K562 (cell line): ENCODE results near the gene MYADM. TPM values are rescaled to one million over a fixed set of nuclear protein-coding genes. Genes with fewer than 3 reads are reported as not detected.

ENCODE experiments used
- ATAC-seq: fragments of 200-7000 bp; cut with Tn5 transposase; 3 replicates; pipeline ENCODE4 v1.9.1; 2020; ENCODE audit warnings: moderate library complexity
- BruUV-seq: library from RNA; stranded (reverse); fragments of 400-500 nt; replicated peaks from 2 replicates; lab custom pipeline; 2021; lab: Mats Ljungman, UMichigan
- CTCF ChIA-PET: fragments of 300-600 bp; formaldehyde crosslinking; extraction: SDS; loops from one replicate; lab custom pipeline; 2021; ENCODE audit warnings: low intra/inter-chr PET ratio; lab: Yijun Ruan, JAX
- POLR2A ChIA-PET: fragments of 300-600, 350-650 bp; sonication (Branson Sonifier 250); formaldehyde crosslinking; extraction: SDS; loops from one replicate; lab custom pipeline; 2021; ENCODE audit warnings: antibody characterized with exemption, inconsistent platforms; lab: Yijun Ruan, JAX
- DNase-seq, 4 experiments: peaks; one replicate each; pipeline versions ENCODE4 v3.0.0 to v3.0.0-alpha.2; 2011 to 2018; ENCODE audit warnings: low spot score in 3 of 4, mixed read lengths in 3 of 4; ENCODE audit errors: extremely low read depth in 1 of 4
- FAIRE-seq: peaks from 2 replicates; lab custom pipeline; 2011; peaks lifted over from hg19 to GRCh38; lab: Jason Lieb, UNC
- H2AFZ ChIP-seq: 2 replicates; pipeline ENCODE4 v1.6.0; 2011; ENCODE audit warnings: low read depth, low read length, control low read depth, inconsistent platforms
- H3K27ac ChIP-seq: fragments of 200-600 bp; 3 replicates; pipeline ENCODE4 v1.8.0; 2011; ENCODE audit warnings: low read depth, mild to moderate bottlenecking, control low read depth, inconsistent platforms, low read length, moderate library complexity, mixed read lengths; ENCODE audit errors: extremely low read depth
- H3K27me3 ChIP-seq, 2 experiments: fragments of 300-600 bp in 1 of 2; 2 replicates in 1 of 2; 3 replicates in 1 of 2; pipeline versions ENCODE4 v1.6.0 to v1.8.0; 2011; ENCODE audit warnings: inconsistent platforms in 2 of 2, low read length in 2 of 2, mild to moderate bottlenecking in 1 of 2, mixed read lengths in 1 of 2, moderate library complexity in 1 of 2; ENCODE audit not compliant: control insufficient read depth in 2 of 2, insufficient read depth in 2 of 2
- H3K36me3 ChIP-seq: fragments of 300-600 bp; 3 replicates; pipeline ENCODE4 v1.8.0; 2011; ENCODE audit warnings: mild to moderate bottlenecking, low read length, inconsistent platforms; ENCODE audit not compliant: control insufficient read depth, insufficient read depth
- H3K4me1 ChIP-seq, 2 experiments: fragments of 200-600 bp in 1 of 2; replicated peaks in 1 of 2; 2 replicates in 1 of 2; 3 replicates in 1 of 2; pipeline versions ENCODE4 v1.5.1 to v1.8.0; 2011; ENCODE audit warnings: inconsistent platforms in 2 of 2, low read length in 2 of 2, mild to moderate bottlenecking in 1 of 2, mixed read lengths in 1 of 2, moderate library complexity in 1 of 2; ENCODE audit not compliant: control insufficient read depth in 2 of 2, insufficient read depth in 2 of 2
- H3K4me2 ChIP-seq: 2 replicates; pipeline ENCODE4 v1.6.1; 2011; ENCODE audit warnings: low read length, control low read depth, inconsistent platforms, mixed read lengths; ENCODE audit not compliant: insufficient read depth
- H3K4me3 ChIP-seq: fragments of 200-600 bp; sonication (generic), shearing (Covaris generic); 2 replicates; pipeline ENCODE4 v1.5.1; 2016; ENCODE audit warnings: control low read depth, inconsistent platforms
- H3K79me2 ChIP-seq: fragments of 200-600 bp; 3 replicates; pipeline ENCODE4 v1.8.0; 2011; ENCODE audit warnings: low read length, inconsistent platforms; ENCODE audit not compliant: control insufficient read depth, insufficient read depth
- H3K9ac ChIP-seq, 2 experiments: 2 replicates each; pipeline versions ENCODE4 v1.6.0 to v1.6.1; 2011; ENCODE audit warnings: low read depth in 2 of 2, low read length in 2 of 2, control low read depth in 1 of 2, inconsistent platforms in 1 of 2, mild to moderate bottlenecking in 1 of 2, mixed read lengths in 1 of 2; ENCODE audit not compliant: insufficient read depth in 1 of 2
- H3K9me1 ChIP-seq: one replicate; pipeline ENCODE4 v1.6.0; 2011; ENCODE audit warnings: inconsistent platforms, mild to moderate bottlenecking, low read length, moderate library complexity; ENCODE audit not compliant: control insufficient read depth, insufficient read depth
- H3K9me3 ChIP-seq: replicated peaks from 2 replicates; pipeline ENCODE4 v1.5.1; 2011; ENCODE audit warnings: low read depth, low read length, inconsistent platforms; ENCODE audit not compliant: control insufficient read depth, insufficient read depth
- H4K20me1 ChIP-seq: replicated peaks from 2 replicates; pipeline ENCODE4 v1.6.1; 2011; ENCODE audit warnings: low read length, inconsistent platforms, mixed read lengths; ENCODE audit not compliant: control insufficient read depth, insufficient read depth
- BRD9 ChIP-seq: fragments of 450-650 bp; IDR thresholded peaks from 2 replicates; pipeline ENCODE4 v1.6.1; 2018; ENCODE audit warnings: low read depth; ENCODE audit not compliant: partially characterized antibody
- CAMTA2 ChIP-seq: fragments of 250-450 bp; sonication (Bioruptor Pico); conservative IDR thresholded peaks from 2 replicates; pipeline ENCODE4 v1.5.1; 2022
- CHD4 ChIP-seq: fragments of 200-600 bp; sonication (generic); IDR thresholded peaks from 3 replicates; pipeline ENCODE4 v1.6.1; 2012; ENCODE audit warnings: low read depth, mild to moderate bottlenecking, mixed read lengths, low read length, inconsistent platforms; ENCODE audit not compliant: insufficient read depth, insufficient replicate concordance, poor library complexity, severe bottlenecking
- ILK ChIP-seq: fragments of 450-650 bp; IDR thresholded peaks from 2 replicates; pipeline ENCODE4 v1.6.1; 2016; ENCODE audit warnings: missing genetic modification characterization, low read depth, mild to moderate bottlenecking, missing compliant biosample characterization, moderate library complexity, borderline replicate concordance
- JUN ChIP-seq, 2 experiments: sonication (generic) in 1 of 2; formaldehyde crosslinking in 1 of 2; IDR thresholded peaks; 2 replicates each; pipeline versions ENCODE4 v1.6.1 to v1.8.0; 2012 to 2022; ENCODE audit warnings: borderline replicate concordance in 2 of 2, mild to moderate bottlenecking in 2 of 2, improper control_type of control experiment in 1 of 2, low read depth in 1 of 2, low read length in 1 of 2, missing genetic modification reagents in 1 of 2
- KLF13 ChIP-seq: fragments of 450-650 bp; IDR thresholded peaks from 2 replicates; pipeline ENCODE4 v1.6.1; 2016; ENCODE audit warnings: missing genetic modification characterization, low read depth, mild to moderate bottlenecking, missing compliant biosample characterization, moderate library complexity, borderline replicate concordance
- MXI1 ChIP-seq: IDR thresholded peaks from 2 replicates; pipeline ENCODE4 v1.6.1; 2011; ENCODE audit warnings: low read depth, mild to moderate bottlenecking, improper control_type of control experiment, low read length
- SMARCA5 ChIP-seq: fragments of 450-650 bp; IDR thresholded peaks from 2 replicates; pipeline ENCODE4 v1.6.1; 2016
- SMC3 ChIP-seq: conservative IDR thresholded peaks from 2 replicates; pipeline ENCODE4 v1.6.1; 2011; ENCODE audit warnings: low read depth, low read length, improper control_type of control experiment; ENCODE audit not compliant: insufficient read depth
- TCF7L2 ChIP-seq: fragments of 150-350 bp; IDR thresholded peaks from 2 replicates; pipeline ENCODE4 v1.6.1; 2016; ENCODE audit warnings: low read depth, mild to moderate bottlenecking, low read length, moderate library complexity
- XRCC3 ChIP-seq: fragments of 450-650 bp; IDR thresholded peaks from 2 replicates; pipeline ENCODE4 v1.6.1; 2017; ENCODE audit warnings: mild to moderate bottlenecking, moderate library complexity
- XRCC4 ChIP-seq: IDR thresholded peaks from one replicate; pipeline ENCODE4 v1.6.1; 2011; ENCODE audit not compliant: insufficient read depth, insufficient read length; ENCODE audit errors: extremely low read depth
- ZFP36 ChIP-seq: fragments of 150-350 bp; IDR thresholded peaks from 2 replicates; pipeline ENCODE4 v1.6.1; 2018; ENCODE audit warnings: low read length, low read depth; ENCODE audit not compliant: partially characterized antibody
- ZNF140 ChIP-seq: fragments of 250-450 bp; sonication (Bioruptor Pico); IDR thresholded peaks from 2 replicates; pipeline ENCODE4 v1.8.0; 2021; ENCODE audit warnings: moderate library complexity, mild to moderate bottlenecking, inconsistent platforms
- ZNF23 ChIP-seq: fragments of 250-450 bp; sonication (Bioruptor Pico); IDR thresholded peaks from 2 replicates; pipeline ENCODE4 v1.4.0; 2020; ENCODE audit warnings: mild to moderate bottlenecking
- ZNF57 ChIP-seq: fragments of 450-650 bp; formaldehyde crosslinking; IDR thresholded peaks from 2 replicates; pipeline ENCODE4 v1.4.0; 2020; ENCODE audit warnings: mild to moderate bottlenecking, moderate library complexity
- WGBS: fragments of 100-300 bp; shearing (Covaris generic); methylation state at CpG from one replicate; pipeline ENCODE4 v1.1.6; 2016; ENCODE audit warnings: low coverage, mixed read lengths; ENCODE audit not compliant: insufficient coverage; ENCODE audit errors: missing lambda C conversion rate; 5-methylcytosine and 5-hydroxymethylcytosine counted together
- in situ Hi-C: fragments of 300-500 bp; cut with MboI; formaldehyde crosslinking; loops from 4 replicates; pipeline ENCODE4 v1.15.0; 2018; ENCODE audit warnings: inconsistent platforms, mixed read lengths
- intact Hi-C: fragments of 100-400 bp; cut with micrococcal nuclease; formaldehyde crosslinking; loops from 2 replicates; pipeline ENCODE4 v1.14.2; 2022
- polyA plus RNA-seq, 8 experiments: library from polyadenylated mRNA; depleted of rRNA in 4 of 8; stranded (reverse) in 5 of 8; unstranded in 3 of 8; fragments of >200 nt; fragmentation: Nextera tagmentation in 2 of 8; fragmentation: Illumina TruSeq in 1 of 8; extraction: Ambion mirVana in 2 of 8; extraction: Trizol in 1 of 8; gene quantifications; 2 replicates each; pipeline versions ENCODE4 v1.2.1 to v1.2.3, GENCODE V29; 2011 to 2014; ENCODE audit warnings: inconsistent platforms in 1 of 8, missing spikeins in 1 of 8
- total RNA-seq, 7 experiments: library from RNA; depleted of rRNA in 6 of 7; stranded (reverse); fragments of >200 nt in 6 of 7; fragmentation: Illumina TruSeq in 2 of 7; extraction: Trizol in 2 of 7; gene quantifications; 2 replicates each; pipeline versions ENCODE4 v1.2.1 to v1.2.3, GENCODE V29; 2011 to 2021; ENCODE audit warnings: low replicate concordance in 1 of 7
- TF ChIP-seq, protein P1 (sequence below), 2 experiments: fragments of 450-650 bp; conservative IDR thresholded peaks; 2 replicates each; pipeline ENCODE4 v1.6.1; 2017; ENCODE audit warnings: mild to moderate bottlenecking in 2 of 2, moderate library complexity in 2 of 2
- TF ChIP-seq, protein P2 (sequence below): fragments of 200-800 bp; sonication (Bioruptor generic); IDR thresholded peaks from 2 replicates; pipeline ENCODE4 v1.6.1; 2017; ENCODE audit warnings: missing genetic modification characterization, missing compliant biosample characterization

Gene MYADM
- total and polyA plus RNA-seq, 9 of the 15 experiments (the other 6 are each of a cell fraction or from before 2014, with no cell fraction given) = 4.5 to 70.3 (median 14.4) TPM

DNA sequence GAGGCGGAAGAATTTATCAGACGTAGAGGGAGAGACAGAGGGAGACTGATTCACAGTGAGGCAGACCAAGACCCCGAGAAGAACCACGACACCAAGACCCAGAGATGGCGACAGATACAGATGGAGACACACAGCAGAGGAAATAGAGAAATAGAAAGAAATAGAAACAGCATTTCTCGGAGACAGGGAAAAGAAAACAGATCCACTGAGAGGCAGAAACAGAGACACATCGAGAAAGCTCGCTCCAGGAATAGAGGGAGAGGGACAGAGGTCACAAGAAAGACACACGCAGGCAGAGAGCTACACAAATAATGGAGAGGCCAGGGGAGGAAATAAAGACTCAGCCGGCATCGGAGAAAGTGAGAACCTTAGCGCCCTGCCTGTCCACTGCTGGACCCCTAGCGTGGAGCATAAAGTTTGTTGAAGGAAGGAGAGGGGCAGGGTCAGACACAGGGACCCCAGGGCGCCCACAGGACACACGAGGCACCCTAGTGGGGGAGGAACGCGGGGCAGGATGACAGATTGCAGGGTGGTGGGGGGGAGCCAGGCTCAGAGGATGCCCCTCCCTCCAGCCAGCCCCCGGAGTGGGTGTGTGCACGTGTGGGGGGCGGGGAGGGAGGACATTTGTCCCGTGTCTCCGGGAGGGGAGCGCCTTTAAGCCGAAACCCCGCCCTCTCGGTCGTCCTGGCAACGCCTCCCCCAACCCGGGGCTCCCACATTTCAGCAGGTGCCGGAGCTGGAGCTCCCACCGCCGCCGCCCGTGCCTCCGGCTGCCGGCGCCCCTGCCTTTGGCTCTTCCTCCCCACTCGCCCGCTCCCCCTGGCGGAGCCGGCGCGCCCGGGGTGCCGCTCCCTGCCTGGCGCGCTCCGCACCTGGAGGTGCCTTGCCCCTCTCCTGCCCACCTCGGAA, 14.1 kb downstream of the MYADM start, which contains the start of gene PRKCG:
TSS of gene PRKCG (plus strand) at position 716 of the 909 bp plus-strand sequence. CDS start 298 bp downstream, outside the sequence.
- peak within 1 kb of the TSS; percentile 73 for H2AFZ ChIP-seq
- DNase-seq = peak; percentile 61 to 68 (median 66)
- in situ Hi-C loops = no loop called here
- TF ChIP-seq ILK (tag) (no peak), CHD4 (no peak), ZNF140 (no peak), MXI1 (0 out of 2 replicates have a peak, but pooled peaks have one; percentile 32), ZFP36 (no peak), TCF7L2 (no peak), SMARCA5 (peak; percentile 66; the same call in 1 of the 2 replicates), JUN (IDR thresholded peaks at IDR 0.05; ENCODE audit: borderline replicate concordance, low read depth, low read length) (no peak), JUN (CRISPR knock-in tag; IDR thresholded peaks at IDR 0.05; ENCODE audit: borderline replicate concordance) (no peak), SMC3 (0 out of 2 replicates have a peak, but pooled peaks have one; percentile 14), BRD9 (peak; percentile 76), XRCC3 (no peak), KLF13 (no peak), ZNF23 (no peak), ZNF57 (CRISPR knock-in tag) (no peak), CAMTA2 (CRISPR knock-in tag) (no peak), XRCC4 (no peak)
- TF ChIP-seq, protein P1, sequence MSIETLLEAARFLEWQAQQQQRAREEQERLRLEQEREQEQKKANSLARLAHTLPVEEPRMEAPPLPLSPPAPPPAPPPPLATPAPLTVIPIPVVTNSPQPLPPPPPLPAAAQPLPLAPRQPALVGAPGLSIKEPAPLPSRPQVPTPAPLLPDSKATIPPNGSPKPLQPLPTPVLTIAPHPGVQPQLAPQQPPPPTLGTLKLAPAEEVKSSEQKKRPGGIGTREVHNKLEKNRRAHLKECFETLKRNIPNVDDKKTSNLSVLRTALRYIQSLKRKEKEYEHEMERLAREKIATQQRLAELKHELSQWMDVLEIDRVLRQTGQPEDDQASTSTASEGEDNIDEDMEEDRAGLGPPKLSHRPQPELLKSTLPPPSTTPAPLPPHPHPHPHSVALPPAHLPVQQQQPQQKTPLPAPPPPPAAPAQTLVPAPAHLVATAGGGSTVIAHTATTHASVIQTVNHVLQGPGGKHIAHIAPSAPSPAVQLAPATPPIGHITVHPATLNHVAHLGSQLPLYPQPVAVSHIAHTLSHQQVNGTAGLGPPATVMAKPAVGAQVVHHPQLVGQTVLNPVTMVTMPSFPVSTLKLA (conservative IDR thresholded peaks at IDR 0.05) = peak; percentile 55 to 68
- TF ChIP-seq, protein P2, sequence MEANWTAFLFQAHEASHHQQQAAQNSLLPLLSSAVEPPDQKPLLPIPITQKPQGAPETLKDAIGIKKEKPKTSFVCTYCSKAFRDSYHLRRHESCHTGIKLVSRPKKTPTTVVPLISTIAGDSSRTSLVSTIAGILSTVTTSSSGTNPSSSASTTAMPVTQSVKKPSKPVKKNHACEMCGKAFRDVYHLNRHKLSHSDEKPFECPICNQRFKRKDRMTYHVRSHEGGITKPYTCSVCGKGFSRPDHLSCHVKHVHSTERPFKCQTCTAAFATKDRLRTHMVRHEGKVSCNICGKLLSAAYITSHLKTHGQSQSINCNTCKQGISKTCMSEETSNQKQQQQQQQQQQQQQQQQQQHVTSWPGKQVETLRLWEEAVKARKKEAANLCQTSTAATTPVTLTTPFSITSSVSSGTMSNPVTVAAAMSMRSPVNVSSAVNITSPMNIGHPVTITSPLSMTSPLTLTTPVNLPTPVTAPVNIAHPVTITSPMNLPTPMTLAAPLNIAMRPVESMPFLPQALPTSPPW = peak; percentile 59

More for the DNA sequence above, 14.1 kb downstream of the MYADM start, which contains the start of gene PRKCG:
- H3K27ac ChIP-seq = no peak within 1 kb of the TSS
- ATAC-seq (peak; percentile 63), FAIRE-seq (no peak)
- H3K4me3 ChIP-seq = peak within 1 kb of the TSS; percentile 34
- no peaks in the 10 kb centered on the region for H3K9me1 ChIP-seq
- no peaks in the 10 kb centered on the region for H3K79me2 ChIP-seq
- no TSS peak for BruUV-seq
- H3K27me3 ChIP-seq = peaks cover 15 to 17% of the 10 kb centered on the region in 2 experiments; a peak in 4 of 5 replicates
- intact Hi-C loops = no loop called here
- peak within 1 kb of the TSS; percentile 67 for H3K4me2 ChIP-seq
- no peaks in the 10 kb centered on the region for H4K20me1 ChIP-seq
- H3K9ac ChIP-seq = peak within 1 kb of the TSS in 1 of 2 experiments; percentile 73; a peak in 1 of 4 replicates
- no peaks in the 10 kb centered on the region for H3K9me3 ChIP-seq
- ChIA-PET POLR2A (interaction anchor here (0.6 to 1.0 kb wide), 2 partner anchors 8 to 135 kb away, joined by 3 read pairs; no protein-coding TSS in a partner anchor), CTCF (interaction anchor here (1.6 kb wide), 1 partner anchor 39 kb away, joined by 7 read pairs; no protein-coding TSS in a partner anchor)
- H3K36me3 ChIP-seq = no peaks in the 10 kb centered on the region
- peaks cover 0 to 36% of the 10 kb centered on the region in 2 experiments; a peak in 3 of 5 replicates for H3K4me1 ChIP-seq
- WGBS = 2% methylated on average over 28 of the region's 49 CpGs
